SJCRH30 (cell line): ENCODE measurements around the gene MRPL18. TPM values are rescaled to one million over a fixed set of nuclear protein-coding genes. Genes with fewer than 3 reads are reported as not detected.

Source experiments
- DNase-seq, 2 experiments: peaks; one replicate each; pipeline ENCODE4 v3.0.0-alpha.2; 2015 to 2020
- H3K27ac ChIP-seq: fragments of 250-450 bp; sonication (Bioruptor Pico); 2 replicates; pipeline ENCODE4 v1.5.1; 2020; ENCODE audit warnings: mild to moderate bottlenecking, moderate library complexity
- H3K27me3 ChIP-seq: fragments of 250-450 bp; sonication (Bioruptor Pico); 2 replicates; pipeline ENCODE4 v1.5.1; 2020; ENCODE audit warnings: mild to moderate bottlenecking, moderate library complexity
- H3K36me3 ChIP-seq: fragments of 250-450 bp; sonication (Bioruptor Pico); 2 replicates; pipeline ENCODE4 v1.5.1; 2020; ENCODE audit warnings: mild to moderate bottlenecking, moderate library complexity
- H3K4me1 ChIP-seq: fragments of 250-450 bp; sonication (Bioruptor Pico); 2 replicates; pipeline ENCODE4 v1.5.1; 2020; ENCODE audit warnings: mild to moderate bottlenecking, moderate library complexity
- H3K4me3 ChIP-seq: fragments of 250-450 bp; sonication (Bioruptor Pico); 2 replicates; pipeline ENCODE4 v1.5.1; 2020; ENCODE audit warnings: mild to moderate bottlenecking, moderate library complexity
- H3K9me3 ChIP-seq: fragments of 250-450 bp; sonication (Bioruptor Pico); replicated peaks from 2 replicates; pipeline ENCODE4 v1.5.1; 2020; ENCODE audit warnings: mild to moderate bottlenecking, moderate library complexity
- total RNA-seq: library from RNA; depleted of rRNA; stranded (reverse); fragments of >200 nt; shearing (Covaris generic); gene quantifications from 2 replicates; pipeline ENCODE4 v1.2.3, GENCODE V29; 2014; rRNA removed

The MRPL18 gene
- total RNA-seq, 1 experiment from 2014 or later, result 137 TPM

- no peak overlapping the region for H3K4me3 ChIP-seq
- H3K27me3 ChIP-seq, result peaks cover 4% of the 10 kb centered on the region
- H3K4me1 ChIP-seq, result no peaks in the 10 kb centered on the region
- no peak overlapping the region for H3K27ac ChIP-seq
- H3K36me3 ChIP-seq, result no peaks in the 10 kb centered on the region
- H3K9me3 ChIP-seq, result no peaks in the 10 kb centered on the region
- no peak for DNase-seq
Measured at GRCh38 chr6:159833997-159834603, 43.8 kb downstream of the MRPL18 start.

- H3K4me3 ChIP-seq, result no peak overlapping the region
Measured at GRCh38 chr6:159836718-159837490, 46.6 kb downstream of the MRPL18 start.

GRCh38 chr6:159837511-159837910 is 47.2 kb downstream of the MRPL18 start:
- Histone ChIP-seq H3K4me1 (no peaks in the 10 kb centered on the region), H3K27ac (no peak overlapping the region), H3K36me3 (no peaks in the 10 kb centered on the region), H3K27me3 (no peaks in the 10 kb centered on the region; the same call in 1 of the 2 replicates), H3K4me3 (no peak overlapping the region), H3K9me3 (no peaks in the 10 kb centered on the region)
- DNase-seq, result no peak

More at GRCh38 chr6:159836718-159837490, 46.6 kb downstream of the MRPL18 start:
- Histone ChIP-seq H3K4me1 (no peaks in the 10 kb centered on the region), H3K27me3 (no peaks in the 10 kb centered on the region; the same call in 1 of the 2 replicates), H3K9me3 (no peaks in the 10 kb centered on the region), H3K27ac (no peak overlapping the region), H3K36me3 (no peaks in the 10 kb centered on the region)
- no peak for DNase-seq

GRCh38 chr6:159838020-159838744 is 47.9 kb downstream of the MRPL18 start:
- Histone ChIP-seq H3K27ac (no peak overlapping the region), H3K4me3 (no peak overlapping the region), H3K4me1 (no peaks in the 10 kb centered on the region), H3K9me3 (no peaks in the 10 kb centered on the region), H3K36me3 (no peaks in the 10 kb centered on the region), H3K27me3 (no peaks in the 10 kb centered on the region; the same call in 1 of the 2 replicates)
- no peak for DNase-seq

- H3K27me3 ChIP-seq, result no peaks in the 10 kb centered on the region; the same call in 1 of the 2 replicates
- H3K36me3 ChIP-seq, result no peaks in the 10 kb centered on the region
- H3K27ac ChIP-seq, result no peak overlapping the region
- H3K4me3 ChIP-seq, result no peak overlapping the region
- peak in 1 of 2 experiments; percentile 46 for DNase-seq
- no peaks in the 10 kb centered on the region for H3K4me1 ChIP-seq
- no peaks in the 10 kb centered on the region for H3K9me3 ChIP-seq
Measured at GRCh38 chr6:159842035-159842434, 51.8 kb downstream of the MRPL18 start.

- H3K4me3 ChIP-seq, result no peak overlapping the region
- H3K36me3 ChIP-seq, result no peaks in the 10 kb centered on the region
- no peaks in the 10 kb centered on the region for H3K27me3 ChIP-seq
- H3K9me3 ChIP-seq, result no peaks in the 10 kb centered on the region
- no peak for DNase-seq
- no peaks in the 10 kb centered on the region for H3K4me1 ChIP-seq
- no peak overlapping the region for H3K27ac ChIP-seq
Measured at GRCh38 chr6:159844737-159845645, 54.7 kb downstream of the MRPL18 start.

Other genes starting within 250 kb of the MRPL18 start
- 123 and 137 TPM in 2 replicates for gene SOD2, start 97.2 kb upstream of the MRPL18 start, total RNA-seq
- 183 and 196 TPM in 2 replicates for gene WTAP, start 63.0 kb upstream of the MRPL18 start, total RNA-seq
- 78.8 and 88.6 TPM in 2 replicates for gene ACAT2, start 28.4 kb upstream of the MRPL18 start, total RNA-seq
- 519 and 538 TPM in 2 replicates for gene TCP1, start 865 bp upstream of the MRPL18 start, total RNA-seq
- not detected in 2 replicates for gene PNLDC1, start 9.8 kb downstream of the MRPL18 start, total RNA-seq
- 0.04 TPM in 1 of 2 replicates, not detected in the other for gene MAS1, start 100.5 kb downstream of the MRPL18 start, total RNA-seq
- 109 and 112 TPM in 2 replicates for gene IGF2R, start 178.6 kb downstream of the MRPL18 start, total RNA-seq